Fibroblast of the aortic adventitia (primary cell): ENCODE data around the gene ADAMTSL4. TPM values are rescaled to one million over a fixed set of nuclear protein-coding genes. Genes with fewer than 3 reads are reported as not detected.
A peak's percentile ranks its signal among the peaks of the same experiment; 100 is the strongest.
"Not testable (repeated sequence)": the region's sequence is repeated elsewhere in the genome, so short reads cannot be mapped to it uniquely, and the experiment has no call there.

Source experiments
- DNase-seq: peaks from one replicate; pipeline ENCODE4 v3.0.0-alpha.2; 2010; ENCODE audit warnings: low read depth
- H3K4me3 ChIP-seq: 2 replicates; pipeline ENCODE4 v1.5.1; 2011; ENCODE audit warnings: low read depth, mild to moderate bottlenecking, control low read depth, low read length, moderate library complexity
- CTCF ChIP-seq: IDR thresholded peaks from 2 replicates; pipeline ENCODE4 v1.5.1; 2011; ENCODE audit warnings: mild to moderate bottlenecking, low read length, control low read depth, inconsistent platforms; ENCODE audit not compliant: insufficient read depth
- total RNA-seq: library from RNA; depleted of rRNA; stranded (reverse); fragments of >200 nt; gene quantifications from 2 replicates; pipeline ENCODE4 v1.2.3, GENCODE V29; 2012; ENCODE audit warnings: low replicate concordance

The ADAMTSL4 gene
- total RNA-seq, 1 donor = 13.0 TPM

GRCh38 chr1:150563340-150564038 lies 14.3 kb downstream of the ADAMTSL4 start:
- no peak overlapping the region for H3K4me3 ChIP-seq
- no peak for TF ChIP-seq CTCF
- peak; percentile 76 for DNase-seq

- peak; percentile 70 for DNase-seq
- no peak for TF ChIP-seq CTCF
- H3K4me3 ChIP-seq = no peak overlapping the region
These were observed 15.1 kb downstream of the ADAMTSL4 start for GRCh38 chr1:150564051-150564991.

- DNase-seq, H3K4me3 ChIP-seq: not testable (repeated sequence)
These were observed 16.2 kb downstream of the ADAMTSL4 start for GRCh38 chr1:150565240-150565991.

GRCh38 chr1:150566589-150567340 lies 17.6 kb downstream of the ADAMTSL4 start:
- no peak for DNase-seq
- no peak for TF ChIP-seq CTCF
- H3K4me3 ChIP-seq = peak overlapping the region; percentile 47

GRCh38 chr1:150567341-150567716 lies 18.1 kb downstream of the ADAMTSL4 start:
- DNase-seq = peak; percentile 54
- TF ChIP-seq CTCF = no peak
- H3K4me3 ChIP-seq = peak overlapping the region; percentile 47

GRCh38 chr1:150567717-150568593 lies 18.7 kb downstream of the ADAMTSL4 start:
- H3K4me3 ChIP-seq = peak overlapping the region; percentile 47
- no peak for TF ChIP-seq CTCF
- peak; percentile 97 for DNase-seq
